NCI-H187 (cell line): ENCODE measurements around the gene RADIL.

ENCODE experiments used
- DNase-seq, 2 experiments: peaks; one replicate each; lab custom pipeline; 2025; lab: John Stamatoyannopoulos, UW

The RADIL gene

GRCh38 chr7:4882169-4883032 lies 1.1 kb downstream of the RADIL start:
- no peak for DNase-seq

DNA sequence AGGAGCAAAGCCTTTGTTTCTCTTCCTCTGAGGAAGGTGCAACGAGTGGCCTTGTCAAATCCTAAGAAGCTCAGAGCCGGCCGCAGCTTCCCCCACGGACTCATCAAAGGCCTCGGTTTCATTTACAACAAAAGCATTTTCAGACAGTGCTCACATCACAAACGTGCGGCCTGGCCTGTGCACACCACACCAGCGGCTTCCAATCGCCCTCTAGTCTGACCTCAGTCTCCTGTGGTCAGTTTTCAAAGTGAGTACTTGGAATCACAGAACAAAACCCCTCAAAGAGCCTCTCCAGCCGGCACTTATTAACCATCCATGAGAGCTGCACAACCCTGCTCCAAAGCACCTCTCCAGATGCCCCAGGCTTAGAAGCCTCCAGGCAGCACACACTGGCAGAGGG lies 3.3 kb downstream of the RADIL start:
- DNase-seq = peak; percentile 49 to 51

- no peak for DNase-seq
Measured at GRCh38 chr7:4879396-4880081, 4.0 kb downstream of the RADIL start.

GRCh38 chr7:4878336-4879335 lies 4.9 kb downstream of the RADIL start:
- peak in 1 of 2 experiments; percentile 28 for DNase-seq

DNA sequence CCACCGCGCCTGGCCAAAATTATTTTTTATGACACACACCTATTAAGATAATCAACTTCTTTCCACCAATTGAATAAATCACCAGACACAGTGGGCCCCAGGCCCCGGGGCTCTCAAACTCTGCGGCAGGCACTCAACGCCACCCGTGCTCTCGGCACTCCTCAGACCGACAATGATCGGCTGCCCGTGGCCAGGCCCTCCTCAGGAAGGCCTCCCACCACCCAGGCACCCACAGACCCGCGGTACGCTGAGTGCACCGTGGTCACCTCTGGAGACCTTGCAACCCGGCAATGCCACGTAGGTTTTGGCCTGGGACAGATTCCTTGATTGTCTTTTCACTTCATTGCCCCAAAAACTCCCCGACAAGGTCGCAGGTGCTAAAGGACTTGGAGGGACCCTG lies 6.9 kb downstream of the RADIL start:
- DNase-seq = no peak

GRCh38 chr7:4875391-4875790 lies 8.1 kb downstream of the RADIL start:
- no peak for DNase-seq

DNA sequence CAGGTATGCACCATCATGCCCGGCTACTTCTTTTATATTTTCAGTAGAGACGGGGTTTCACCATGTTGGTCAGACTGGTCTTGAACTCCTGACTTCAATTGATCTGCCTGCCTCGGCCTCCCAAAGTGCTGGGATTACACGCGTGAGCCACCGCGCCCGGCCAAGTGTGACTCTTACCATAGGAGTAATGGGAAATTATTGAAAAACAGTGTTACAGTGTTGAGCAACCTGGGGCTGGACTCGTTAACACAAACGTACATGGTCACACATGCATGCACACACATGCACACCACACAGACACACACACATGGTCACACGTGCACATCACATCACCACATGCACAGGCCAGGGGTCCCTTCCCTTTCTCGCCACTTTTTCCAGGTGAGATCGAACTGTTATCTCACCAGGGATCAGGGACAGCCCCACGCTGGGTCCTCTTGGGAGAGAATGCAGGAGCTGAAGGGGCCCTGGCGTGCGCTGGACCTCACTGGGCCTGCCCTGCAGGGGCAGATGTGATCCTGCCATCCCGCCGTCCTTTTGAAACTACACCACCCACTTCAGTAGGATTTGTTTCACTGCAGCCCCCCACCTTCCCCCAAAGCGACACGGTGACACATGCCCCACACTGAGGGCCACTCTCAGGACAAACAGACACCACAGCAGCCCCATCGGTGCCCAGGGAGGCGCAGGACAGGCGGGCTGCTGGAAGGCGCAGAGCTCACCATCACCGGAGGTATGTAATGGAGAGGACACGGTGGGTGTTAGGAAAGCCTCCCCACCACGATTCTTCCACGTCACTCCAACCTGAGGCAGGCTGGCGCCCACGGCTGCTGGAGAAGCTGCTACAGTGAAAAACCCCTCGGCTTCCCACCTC lies 10.2 kb downstream of the RADIL start:
- DNase-seq = no peak

DNA sequence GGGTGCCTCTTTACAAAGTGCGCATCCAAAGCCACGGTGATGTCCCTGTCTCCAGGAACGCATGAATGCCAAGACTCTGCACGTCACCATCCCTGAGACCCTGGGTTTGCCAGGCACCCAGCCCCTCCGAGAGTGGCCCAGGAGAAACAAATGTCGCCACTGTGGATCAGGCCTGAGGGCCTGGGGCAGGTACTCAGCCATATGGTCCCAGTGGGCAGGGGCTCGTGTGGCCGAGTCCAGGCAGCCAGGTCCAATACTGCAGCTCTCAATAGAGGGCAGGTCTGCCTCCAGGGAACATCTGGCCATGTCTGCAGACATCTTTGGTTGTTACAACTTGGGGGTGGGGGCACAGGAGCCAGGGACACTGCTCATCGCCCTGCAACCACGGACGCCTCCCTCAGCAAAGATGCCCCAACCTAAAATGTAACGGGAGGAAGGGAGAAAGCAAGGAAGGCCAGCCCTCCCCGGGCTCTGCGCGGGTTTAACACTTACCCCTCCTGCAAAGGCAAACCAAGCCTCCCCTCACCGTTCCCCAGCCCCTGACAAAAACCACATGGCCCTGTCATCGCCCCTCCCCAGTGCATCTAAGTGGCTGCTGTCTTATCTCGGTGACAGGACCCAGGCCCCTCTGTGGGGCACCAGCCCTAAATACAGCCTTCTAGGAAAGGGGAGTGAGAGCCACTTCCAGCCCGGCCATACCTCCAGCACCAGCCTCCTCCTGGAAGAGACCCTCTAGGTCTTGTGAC lies 11.4 kb downstream of the RADIL start:
- DNase-seq = no peak

DNA sequence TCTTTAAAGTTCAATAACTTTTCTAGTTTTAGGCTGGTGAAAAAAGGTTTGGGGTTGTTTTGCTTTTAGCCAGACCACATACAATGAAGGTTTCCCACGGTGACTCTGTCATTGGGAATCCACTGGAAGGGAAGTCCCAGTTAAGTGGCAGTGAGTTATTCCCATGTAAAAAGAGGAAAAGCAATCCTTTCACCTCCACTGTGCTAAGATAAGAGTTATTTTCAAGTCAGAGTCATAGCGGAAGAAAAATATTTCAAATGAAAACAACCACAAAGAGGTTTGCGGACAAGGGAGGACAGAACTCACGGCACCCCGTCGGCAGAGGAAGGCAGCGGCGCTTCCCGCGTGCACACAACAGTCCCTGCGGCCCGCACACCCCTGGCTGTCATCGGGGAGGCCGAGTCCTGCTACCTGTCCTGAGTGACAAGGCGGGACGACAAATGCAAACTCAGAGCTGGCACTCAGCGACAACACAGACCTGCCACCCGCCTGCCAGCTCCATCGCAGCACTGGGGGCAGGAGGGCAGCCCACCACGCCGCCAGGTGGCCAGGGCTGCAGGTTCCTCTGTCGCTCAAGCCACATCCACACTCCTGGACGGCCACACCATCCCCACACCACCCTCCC lies 12.3 kb downstream of the RADIL start:
- DNase-seq = no peak

DNA sequence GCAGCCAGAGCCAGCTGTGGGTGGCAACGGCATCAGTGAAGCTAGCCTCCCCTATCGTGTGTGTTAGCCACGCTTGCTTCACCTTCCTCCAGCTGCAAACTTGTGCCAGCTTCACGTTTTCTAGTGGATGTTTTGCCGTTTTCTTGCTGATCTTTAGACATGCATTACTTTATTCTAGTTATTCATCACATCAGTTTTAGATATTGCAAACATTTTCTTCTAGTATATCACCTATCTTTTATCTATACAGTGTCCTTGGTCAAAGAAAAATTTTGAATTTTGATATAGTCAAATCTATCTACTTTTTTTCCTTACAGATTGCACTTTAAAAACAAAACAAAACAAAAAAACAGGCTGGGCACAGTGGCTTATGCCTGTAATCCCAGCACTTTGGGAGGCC lies 15.0 kb downstream of the RADIL start:
- DNase-seq = no peak

DNA sequence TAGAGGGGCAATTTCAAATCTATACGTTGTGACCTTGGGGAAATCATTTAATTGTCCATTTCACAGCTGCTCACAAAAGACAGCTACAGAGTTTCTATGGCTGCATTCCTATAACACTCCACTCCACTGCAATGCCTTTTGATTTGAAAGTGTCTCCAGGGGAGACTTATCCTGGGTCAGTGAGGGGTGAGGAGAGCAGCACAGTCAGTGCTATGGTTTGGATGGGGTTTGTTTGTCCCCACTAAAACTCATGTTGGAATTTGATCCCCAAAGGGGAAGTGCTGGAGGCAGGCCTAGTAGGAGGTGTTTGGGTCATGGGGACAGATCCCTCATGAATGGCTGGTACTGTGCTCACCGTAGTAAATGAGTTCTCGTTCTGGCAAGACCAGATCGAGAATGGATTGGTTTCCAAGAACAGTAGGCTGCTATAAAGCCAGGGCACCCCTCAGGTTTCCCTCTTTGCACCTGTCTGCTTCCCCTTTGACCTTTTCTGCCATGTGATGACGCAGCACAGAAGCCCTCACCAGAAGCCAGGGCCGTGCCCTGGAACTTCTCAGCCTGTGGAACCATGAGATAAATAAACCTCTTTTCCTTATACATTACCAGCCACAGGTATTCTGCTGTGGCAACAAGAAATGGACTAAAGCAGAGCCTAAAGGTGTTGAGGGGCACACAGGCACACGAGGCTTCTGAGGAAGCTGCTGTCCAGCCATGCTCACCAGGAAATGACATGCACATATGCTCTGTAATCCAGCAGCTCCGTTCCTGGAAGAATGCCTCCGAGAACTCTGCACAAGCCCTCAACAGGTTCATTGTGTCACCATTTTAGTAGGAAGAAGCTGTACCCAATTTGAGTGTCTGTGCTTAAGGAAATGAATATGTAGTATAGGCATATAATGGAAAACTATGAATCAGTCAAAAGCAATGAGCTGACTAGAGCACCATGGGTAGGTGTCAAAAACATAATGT lies 16.7 kb downstream of the RADIL start:
- DNase-seq = no peak

DNA sequence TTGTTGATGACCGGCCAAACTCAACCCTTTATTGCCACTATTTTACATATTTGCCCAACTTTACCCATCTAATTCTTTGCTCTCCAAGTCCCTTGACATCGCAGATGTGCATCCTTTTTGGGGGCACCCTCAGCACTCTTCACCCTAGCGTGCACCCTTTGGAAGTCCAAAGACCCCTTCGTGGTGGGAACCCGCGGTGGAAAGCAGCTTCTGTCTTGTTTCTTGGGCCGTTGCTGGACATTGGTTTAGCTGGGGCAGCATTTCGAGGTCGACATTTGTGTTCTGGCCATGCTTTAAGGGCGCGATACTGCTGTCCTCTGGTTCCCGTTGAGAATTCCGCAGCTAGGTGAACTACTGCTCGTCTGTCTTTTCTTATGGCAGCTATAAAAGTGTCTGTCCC lies 21.4 kb downstream of the RADIL start:
- DNase-seq = no peak

DNA sequence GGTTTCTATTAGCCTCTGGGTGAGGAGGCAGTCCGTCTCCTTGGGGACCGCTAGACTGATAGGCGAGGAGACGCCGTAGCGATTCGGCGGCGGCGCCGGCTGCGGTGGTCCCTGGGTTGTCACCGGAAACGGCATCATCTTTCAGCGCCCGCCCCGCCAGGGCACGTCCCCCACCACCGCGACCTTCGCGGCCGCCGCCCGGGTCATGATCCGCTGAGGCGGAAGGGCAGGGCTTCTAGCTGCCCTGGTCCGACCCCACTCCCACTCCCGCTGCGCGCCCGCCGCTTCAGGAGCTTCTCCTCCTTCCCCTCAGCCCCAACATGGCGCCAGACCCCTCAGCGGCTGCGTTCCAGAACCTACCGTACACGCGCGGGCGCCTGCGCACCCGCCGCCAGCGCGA lies 21.8 kb downstream of the RADIL start, which contains the start of gene PAPOLB:
Gene PAPOLB, minus strand, starts transcription at position 358 of the 400 bp plus-strand sequence. Its CDS starts 220 bp downstream, at position 138.
- no peak for DNase-seq

DNA sequence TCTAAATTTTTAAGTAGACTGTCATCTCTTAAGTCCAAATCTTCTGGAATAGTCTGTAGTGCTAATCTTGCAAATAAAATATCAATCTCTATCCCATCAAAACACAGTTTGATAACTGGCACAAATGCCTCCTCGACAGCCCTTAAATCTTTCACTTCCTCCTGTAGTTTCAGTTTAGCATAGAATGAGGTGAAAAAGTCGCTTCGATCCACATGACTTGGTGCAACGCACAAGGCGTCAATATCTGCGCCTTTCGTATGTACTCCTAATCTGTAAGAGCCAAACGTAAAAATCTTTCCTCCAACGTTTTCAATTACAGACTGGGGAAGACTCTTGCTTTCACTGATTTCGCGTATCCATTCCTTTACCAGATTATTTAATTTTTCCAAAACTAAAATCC lies 22.3 kb downstream of the RADIL start:
- no peak for DNase-seq

DNA sequence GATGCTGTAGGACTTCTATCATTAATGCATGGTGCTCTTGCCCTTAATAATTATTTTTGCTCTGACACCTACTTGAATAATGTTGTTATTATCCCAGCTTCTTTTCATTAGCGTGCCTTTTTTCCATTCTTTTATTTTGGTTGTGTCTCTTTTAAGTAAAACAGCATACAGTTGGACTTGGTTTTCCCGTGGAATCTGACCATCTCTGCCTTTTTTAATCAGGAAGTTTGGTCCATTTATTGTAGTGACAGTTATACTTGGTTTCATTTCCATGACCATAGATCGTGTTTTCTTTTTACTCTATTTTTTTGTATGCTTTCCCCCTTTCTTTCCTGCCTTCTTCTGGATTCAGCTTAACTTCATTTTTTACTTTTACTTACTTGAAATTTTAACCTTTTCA lies 26.3 kb downstream of the RADIL start:
- no peak for DNase-seq

- DNase-seq = no peak
Measured at GRCh38 chr7:4856336-4857057, 27.0 kb downstream of the RADIL start.

DNA sequence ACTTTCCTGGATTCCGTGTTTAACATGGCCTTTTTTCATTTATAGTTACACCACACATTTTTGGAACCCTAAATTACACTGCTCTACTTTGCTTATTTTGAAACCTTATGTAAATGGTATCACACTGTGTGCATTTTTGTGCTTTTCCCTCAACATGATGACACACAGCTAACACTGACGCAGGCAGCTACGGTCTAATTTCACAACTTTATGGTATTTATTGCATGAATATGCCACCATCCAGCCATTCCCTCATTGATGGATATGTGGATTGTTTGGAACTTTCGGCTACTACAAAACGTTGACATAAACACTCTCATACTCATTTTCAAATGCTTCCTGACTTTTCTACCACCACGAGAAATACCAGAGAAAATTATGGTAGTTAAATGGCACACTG lies 28.6 kb downstream of the RADIL start:
- no peak for DNase-seq
